DND-41 (cell line): ENCODE data around the gene TXNDC11.

Experiments
- ATAC-seq: fragments of 200-7000 bp; cut with Tn5 transposase; 3 replicates; pipeline ENCODE4 v1.9.1; 2021; ENCODE audit warnings: low read depth; ENCODE audit not compliant: insufficient read depth
- DNase-seq: peaks from one replicate; pipeline ENCODE4 v3.0.0-alpha.2; 2020
- H2AFZ ChIP-seq: 2 replicates; pipeline ENCODE4 v1.6.0; 2012; ENCODE audit warnings: low read depth, low read length
- H3K27ac ChIP-seq: 2 replicates; pipeline ENCODE4 v1.5.1; 2012; ENCODE audit warnings: low read length, inconsistent platforms
- H3K27me3 ChIP-seq: fragments of 200-600 bp; sonication (generic); 2 replicates; pipeline ENCODE4 v1.6.0; 2012; ENCODE audit warnings: low read length, mild to moderate bottlenecking, inconsistent platforms; ENCODE audit not compliant: insufficient read depth, poor library complexity
- H3K36me3 ChIP-seq: 2 replicates; pipeline ENCODE4 v1.5.1; 2012; ENCODE audit warnings: low read length, inconsistent platforms; ENCODE audit not compliant: insufficient read depth
- H3K4me1 ChIP-seq: 2 replicates; pipeline ENCODE4 v1.5.1; 2012; ENCODE audit warnings: mild to moderate bottlenecking, low read length; ENCODE audit not compliant: insufficient read depth
- H3K4me2 ChIP-seq: 2 replicates; pipeline ENCODE4 v1.6.0; 2012; ENCODE audit warnings: mild to moderate bottlenecking, moderate library complexity, low read length, inconsistent platforms; ENCODE audit not compliant: insufficient read depth
- H3K4me3 ChIP-seq, 2 experiments: fragments of 200-600 bp in 1 of 2; shearing (Covaris generic) in 1 of 2; 2 replicates each; pipeline ENCODE4 v1.5.1; 2012 to 2016; ENCODE audit warnings: inconsistent platforms in 2 of 2, low read length in 2 of 2, mild to moderate bottlenecking in 2 of 2, low read depth in 1 of 2, moderate library complexity in 1 of 2
- H3K79me2 ChIP-seq: 2 replicates; pipeline ENCODE4 v1.6.0; 2012; ENCODE audit warnings: low read length, inconsistent platforms; ENCODE audit not compliant: insufficient read depth
- H3K9ac ChIP-seq: 2 replicates; pipeline ENCODE4 v1.6.0; 2012; ENCODE audit warnings: low read depth, mild to moderate bottlenecking, inconsistent platforms, low read length, moderate library complexity
- H3K9me3 ChIP-seq: 2 replicates; pipeline ENCODE4 v1.5.1; 2012; ENCODE audit warnings: low read length, moderate library complexity, mild to moderate bottlenecking, inconsistent platforms; ENCODE audit not compliant: insufficient read depth, severe bottlenecking
- H4K20me1 ChIP-seq: 2 replicates; pipeline ENCODE4 v1.6.0; 2012; ENCODE audit warnings: low read length; ENCODE audit not compliant: insufficient read depth
- CTCF ChIP-seq: IDR thresholded peaks from 2 replicates; pipeline ENCODE4 v1.5.1; 2012; ENCODE audit warnings: borderline replicate concordance, low read length, moderate library complexity, mild to moderate bottlenecking; ENCODE audit not compliant: poor library complexity, severe bottlenecking; ENCODE audit errors: extremely low read depth
- EZH2 ChIP-seq: IDR thresholded peaks from 3 replicates; pipeline ENCODE4 v1.6.1; 2012; ENCODE audit warnings: borderline replicate concordance, low read depth, mild to moderate bottlenecking, moderate library complexity, low read length, inconsistent platforms; ENCODE audit not compliant: severe bottlenecking

TXNDC11 gene

GRCh38 chr16:11719171-11719570 is 23.5 kb downstream of the TXNDC11 start:
- TF ChIP-seq EZH2: no peak
- TF ChIP-seq CTCF: no peak
- Histone ChIP-seq H2AFZ (no peak overlapping the region), H3K4me2 (no peak overlapping the region), H3K4me1 (no peaks in the 10 kb centered on the region), H3K27ac (no peak overlapping the region), H3K79me2 (no peaks in the 10 kb centered on the region), H4K20me1 (0 out of 2 replicates have a peak, but pooled peaks cover 4% of the 10 kb centered on the region), H3K36me3 (peaks cover 49% of the 10 kb centered on the region), H3K4me3 (no peak overlapping the region), H3K9ac (no peak overlapping the region), H3K27me3 (no peaks in the 10 kb centered on the region), H3K9me3 (no peaks in the 10 kb centered on the region)
- ATAC-seq: no peak
- no peak for DNase-seq

DNA sequence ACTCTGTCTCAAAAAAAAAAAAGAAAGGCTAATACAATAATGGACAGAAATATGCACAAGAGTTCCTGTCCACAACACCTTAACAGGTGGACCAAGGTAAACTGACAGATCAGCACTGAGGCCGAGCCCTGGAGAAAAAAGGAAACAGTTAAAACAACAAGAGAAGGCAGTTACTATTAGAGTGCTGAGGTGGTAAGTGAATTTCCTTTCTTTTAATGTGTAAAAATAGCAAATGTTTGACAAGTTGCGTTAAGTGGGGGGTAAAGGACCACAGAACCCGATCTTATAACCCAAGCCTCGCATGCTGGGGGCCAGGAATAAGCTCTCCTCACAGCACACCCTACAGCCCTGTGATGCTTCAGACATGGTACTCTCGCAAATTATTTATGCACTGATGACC is 24.8 kb downstream of the TXNDC11 start:
- TF ChIP-seq EZH2: no peak
- TF ChIP-seq CTCF: no peak
- ATAC-seq: no peak
- no peak for DNase-seq
- Histone ChIP-seq H3K4me1 (no peaks in the 10 kb centered on the region), H3K4me3 (no peak overlapping the region), H3K79me2 (0 out of 2 replicates have a peak, but pooled peaks cover 2% of the 10 kb centered on the region), H4K20me1 (0 out of 2 replicates have a peak, but pooled peaks cover 4% of the 10 kb centered on the region), H3K36me3 (peaks cover 48% of the 10 kb centered on the region), H3K4me2 (no peak overlapping the region), H3K9me3 (no peaks in the 10 kb centered on the region), H3K27me3 (no peaks in the 10 kb centered on the region), H2AFZ (no peak overlapping the region), H3K27ac (no peak overlapping the region), H3K9ac (no peak overlapping the region)

- Histone ChIP-seq H3K4me3 (no peak overlapping the region), H3K9me3 (no peaks in the 10 kb centered on the region), H3K9ac (no peak overlapping the region), H3K4me1 (no peaks in the 10 kb centered on the region), H2AFZ (no peak overlapping the region), H3K4me2 (no peak overlapping the region), H3K27ac (no peak overlapping the region), H3K36me3 (peaks cover 44% of the 10 kb centered on the region), H3K27me3 (no peaks in the 10 kb centered on the region), H4K20me1 (no peaks in the 10 kb centered on the region), H3K79me2 (0 out of 2 replicates have a peak, but pooled peaks cover 2% of the 10 kb centered on the region)
- DNase-seq (no peak), ATAC-seq (no peak)
- TF ChIP-seq EZH2 (no peak), CTCF (no peak)
These were observed 26.3 kb downstream of the TXNDC11 start for GRCh38 chr16:11716336-11716735.
